ENCODE data around the gene SNRPA. TPM values are rescaled to one million over a fixed set of nuclear protein-coding genes. Genes with fewer than 3 reads are reported as not detected.

SNRPA gene
- total and polyA plus RNA-seq, 2 donors (not counting 1 experiment from before 2014, with no cell fraction given): 92.0 to 147 TPM

- H4K20me1 ChIP-seq (ENCODE audit: control insufficient read depth, insufficient read depth, low read length, poor library complexity, severe bottlenecking): no peaks in the 10 kb centered on the region
- TF ChIP-seq EZH2 (IDR thresholded peaks at IDR 0.05; ENCODE audit: borderline replicate concordance, insufficient read depth, low read depth, low read length, poor library complexity, severe bottlenecking): no peak
- no peak for TF ChIP-seq CTCF (IDR thresholded peaks at IDR 0.05)
- peaks cover 0 to 55% of the 10 kb centered on the region in 2 experiments for H3K36me3 ChIP-seq (replicated peaks in 1 of 2; ENCODE audit: control extremely low read depth in 1 of 2, control insufficient read depth in 1 of 2, extremely low read depth in 1 of 2, insufficient read depth in 2 of 2, low read length in 1 of 2)
- intact Hi-C loops (cut with micrococcal nuclease): no loop called here
- no peaks in the 10 kb centered on the region for H3K4me1 Mint-ChIP-seq
- no peak overlapping the region for H3K4me3 ChIP-seq (ENCODE audit: control extremely low read depth in 1 of 5, extremely low read depth in 1 of 5, insufficient read depth in 1 of 5, low read depth in 2 of 5, low read length in 4 of 5)
- H2AFZ ChIP-seq (ENCODE audit: insufficient read depth, low read depth, low read length, poor library complexity, severe bottlenecking): no peak overlapping the region
- no peaks in the 10 kb centered on the region for H3K27me3 Mint-ChIP-seq
- H3K4me3 Mint-ChIP-seq: no peak overlapping the region
- no peak overlapping the region for H3K27ac ChIP-seq (ENCODE audit: low read length in 2 of 2)
- H3K79me2 ChIP-seq (ENCODE audit: control insufficient read depth, insufficient read depth, low read length): no peaks in the 10 kb centered on the region
- DNase-seq: no peak
- no peak for ATAC-seq (ENCODE audit: low read depth)
- ChIA-PET POLR2A (no interaction called here), CTCF (no interaction called here)
- no peak overlapping the region for H3K4me2 ChIP-seq (replicated peaks; ENCODE audit: low read depth, low read length, poor library complexity, severe bottlenecking)
- H3K9me3 ChIP-seq (ENCODE audit: control extremely low read depth in 1 of 3, control insufficient read depth in 2 of 3, insufficient read depth in 1 of 3, low read length in 2 of 3): no peaks in the 10 kb centered on the region
- no peak overlapping the region for H3K27ac Mint-ChIP-seq
- 100% methylated on average over 2 of the region's 9 CpGs for WGBS (ENCODE audit: insufficient coverage)
- no peaks in the 10 kb centered on the region for H3K4me1 ChIP-seq (ENCODE audit: control insufficient read depth in 2 of 2, insufficient read depth in 2 of 2, low read length in 2 of 2)
- H3K9me3 Mint-ChIP-seq (ENCODE audit: insufficient read depth): no peaks in the 10 kb centered on the region
- H3K27me3 ChIP-seq (replicated peaks in 1 of 4; ENCODE audit: control extremely low read depth in 1 of 4, control insufficient read depth in 3 of 4, insufficient read depth in 4 of 4, low read length in 3 of 4): no peaks in the 10 kb centered on the region
- H3K9ac ChIP-seq (ENCODE audit: low read length): no peak overlapping the region
Measured at GRCh38 chr19:40736661-40737060, 14.3 kb upstream of the SNRPA start.

GRCh38 chr19:40737102-40737644 is 13.8 kb upstream of the SNRPA start:
- DNase-seq: no peak

More at GRCh38 chr19:40737102-40737644, 13.8 kb upstream of the SNRPA start:
- Histone ChIP-seq H4K20me1 (ENCODE audit: control insufficient read depth, insufficient read depth, low read length, poor library complexity, severe bottlenecking) (no peaks in the 10 kb centered on the region), H3K27ac (ENCODE audit: low read length in 2 of 2) (no peak overlapping the region), H3K9ac (ENCODE audit: low read length) (no peak overlapping the region), H3K36me3 (replicated peaks in 1 of 2; ENCODE audit: control extremely low read depth in 1 of 2, control insufficient read depth in 1 of 2, extremely low read depth in 1 of 2, insufficient read depth in 2 of 2, low read length in 1 of 2) (peaks cover 0 to 58% of the 10 kb centered on the region in 2 experiments), H3K4me3 (ENCODE audit: control extremely low read depth in 1 of 5, extremely low read depth in 1 of 5, insufficient read depth in 1 of 5, low read depth in 2 of 5, low read length in 4 of 5) (no peak overlapping the region), H3K9me3 (ENCODE audit: control extremely low read depth in 1 of 3, control insufficient read depth in 2 of 3, insufficient read depth in 1 of 3, low read length in 2 of 3) (no peaks in the 10 kb centered on the region), H3K27me3 (replicated peaks in 1 of 4; ENCODE audit: control extremely low read depth in 1 of 4, control insufficient read depth in 3 of 4, insufficient read depth in 4 of 4, low read length in 3 of 4) (no peaks in the 10 kb centered on the region), H3K79me2 (ENCODE audit: control insufficient read depth, insufficient read depth, low read length) (no peaks in the 10 kb centered on the region), H3K4me1 (ENCODE audit: control insufficient read depth in 2 of 2, insufficient read depth in 2 of 2, low read length in 2 of 2) (no peaks in the 10 kb centered on the region), H3K4me2 (replicated peaks; ENCODE audit: low read depth, low read length, poor library complexity, severe bottlenecking) (no peak overlapping the region), H2AFZ (ENCODE audit: insufficient read depth, low read depth, low read length, poor library complexity, severe bottlenecking) (no peak overlapping the region)
- Mint-ChIP-seq H3K27me3 (no peaks in the 10 kb centered on the region), H3K4me3 (no peak overlapping the region), H3K9me3 (ENCODE audit: insufficient read depth) (no peaks in the 10 kb centered on the region), H3K4me1 (no peaks in the 10 kb centered on the region), H3K27ac (no peak overlapping the region)
- ChIA-PET POLR2A (no interaction called here), CTCF (no interaction called here)
- TF ChIP-seq EZH2 (IDR thresholded peaks at IDR 0.05; ENCODE audit: borderline replicate concordance, insufficient read depth, low read depth, low read length, poor library complexity, severe bottlenecking) (no peak), CTCF (IDR thresholded peaks at IDR 0.05) (no peak)
- intact Hi-C loops (cut with micrococcal nuclease): no loop called here
- no peak for ATAC-seq (ENCODE audit: low read depth)
- over 99% methylated on average over 9 of the region's 9 CpGs for WGBS (ENCODE audit: insufficient coverage)

Data from B cell (primary cell).